GM21576 (cell line): Measurements from ENCODE around the gene LDLR.
A peak's percentile ranks its signal among the peaks of the same experiment; 100 is the strongest.
"Not testable (repeated sequence)": the region's sequence is repeated elsewhere in the genome, so short reads cannot be mapped to it uniquely, and the experiment has no call there.

Experiments used
- ATAC-seq: cut with Tn5 transposase; IDR thresholded peaks from one replicate; pipeline ENCODE4 v1.9.1; 2021; ENCODE audit warnings: mild to moderate bottlenecking, moderate library complexity; ENCODE audit not compliant: unreplicated experiment

The LDLR gene

GRCh38 chr19:11070123-11070522 lies 19.1 kb upstream of the LDLR start:
- ATAC-seq = no peak

GRCh38 chr19:11073568-11073967 lies 15.7 kb upstream of the LDLR start:
- ATAC-seq = no peak

- not testable (repeated sequence) for ATAC-seq
Observed at GRCh38 chr19:11076792-11077191, 12.5 kb upstream of the LDLR start.

GRCh38 chr19:11078893-11079292 lies 10.4 kb upstream of the LDLR start:
- ATAC-seq = no peak

GRCh38 chr19:11079999-11080398 lies 9.3 kb upstream of the LDLR start:
- ATAC-seq = no peak

- no peak for ATAC-seq
Observed at GRCh38 chr19:11087870-11088505, 1.3 kb upstream of the LDLR start.

GRCh38 chr19:11088506-11089253 lies 583 bp upstream of the LDLR start:
- no peak for ATAC-seq

GRCh38 chr19:11090014-11090263 lies 676 bp downstream of the LDLR start:
- ATAC-seq = peak; percentile 14

- peak; percentile 67 for ATAC-seq
Observed at GRCh38 chr19:11090264-11090996, 1.2 kb downstream of the LDLR start.

GRCh38 chr19:11090997-11091702 lies 1.9 kb downstream of the LDLR start:
- no peak for ATAC-seq

- no peak for ATAC-seq
Observed at GRCh38 chr19:11091703-11092153, 2.5 kb downstream of the LDLR start.

- ATAC-seq = no peak
Observed at GRCh38 chr19:11092181-11092538, 2.9 kb downstream of the LDLR start.

GRCh38 chr19:11093689-11094238 lies 4.5 kb downstream of the LDLR start:
- ATAC-seq = no peak

- ATAC-seq = no peak
Observed at GRCh38 chr19:11094520-11094894, 5.2 kb downstream of the LDLR start.

GRCh38 chr19:11096210-11096841 lies 7.1 kb downstream of the LDLR start:
- ATAC-seq = peak; percentile 47

GRCh38 chr19:11097367-11097766 lies 8.1 kb downstream of the LDLR start:
- not testable (repeated sequence) for ATAC-seq

- ATAC-seq = no peak
Observed at GRCh38 chr19:11098327-11098726, 9.1 kb downstream of the LDLR start.

GRCh38 chr19:11098861-11099260 lies 9.6 kb downstream of the LDLR start:
- ATAC-seq = no peak

- ATAC-seq = no peak
Observed at GRCh38 chr19:11100049-11100448, 10.8 kb downstream of the LDLR start.

- no peak for ATAC-seq
Observed at GRCh38 chr19:11101057-11101456, 11.8 kb downstream of the LDLR start.

GRCh38 chr19:11102944-11103343 lies 13.7 kb downstream of the LDLR start:
- ATAC-seq = no peak
